ENCODE data around the gene TPPP2. TPM values are rescaled to one million over a fixed set of nuclear protein-coding genes. Genes with fewer than 3 reads are reported as not detected.

The TPPP2 gene
- total and polyA plus RNA-seq, 9 of the 15 experiments (the other 6 are each of a cell fraction or from before 2014, with no cell fraction given), result 0.18 TPM; not detected in 8

DNA sequence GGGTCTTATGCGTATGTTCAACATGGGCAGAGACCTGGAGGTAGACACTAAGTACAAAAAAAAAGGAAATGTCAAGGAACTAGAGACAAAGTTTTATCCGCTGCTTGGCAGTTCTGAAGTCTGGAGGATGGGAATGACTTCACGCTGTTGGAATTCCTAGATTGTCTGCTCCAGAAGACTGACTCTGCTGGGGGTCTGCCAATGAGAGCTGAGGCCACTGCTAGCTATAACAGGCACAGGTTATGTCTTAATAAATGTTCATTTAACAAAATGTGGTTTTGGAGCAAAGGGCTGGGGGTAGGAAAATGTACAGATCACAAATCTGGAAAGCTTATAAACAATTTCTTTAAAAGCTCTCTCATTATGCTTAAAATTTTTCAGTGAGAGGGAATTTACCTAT is 33.5 kb downstream of the TPPP2 start:
- Histone ChIP-seq H3K27ac (ENCODE audit: extremely low read depth, low read depth, low read length) (no peak overlapping the region), H3K79me2 (ENCODE audit: control insufficient read depth, insufficient read depth, low read length) (no peaks in the 10 kb centered on the region), H3K4me2 (ENCODE audit: insufficient read depth, low read length) (no peak overlapping the region), H3K9me1 (ENCODE audit: control insufficient read depth, insufficient read depth, low read length) (no peaks in the 10 kb centered on the region), H3K4me3 (no peak overlapping the region), H3K36me3 (ENCODE audit: control insufficient read depth, insufficient read depth, low read length) (no peaks in the 10 kb centered on the region), H3K9ac (ENCODE audit: insufficient read depth in 1 of 2, low read depth in 2 of 2, low read length in 2 of 2) (no peak overlapping the region), H3K4me1 (replicated peaks in 1 of 2; ENCODE audit: control insufficient read depth in 2 of 2, insufficient read depth in 2 of 2, low read length in 2 of 2) (no peaks in the 10 kb centered on the region; a peak in 1 of 5 replicates), H2AFZ (ENCODE audit: low read depth, low read length) (no peak overlapping the region), H3K27me3 (ENCODE audit: control insufficient read depth in 2 of 2, insufficient read depth in 2 of 2, low read length in 2 of 2) (no peaks in the 10 kb centered on the region), H4K20me1 (replicated peaks; ENCODE audit: control insufficient read depth, insufficient read depth, low read length) (no peaks in the 10 kb centered on the region), H3K9me3 (replicated peaks; ENCODE audit: control insufficient read depth, insufficient read depth, low read depth, low read length) (no peaks in the 10 kb centered on the region)
- intact Hi-C loops (cut with micrococcal nuclease) (no loop called here), in situ Hi-C loops (cut with MboI) (no loop called here)
- ChIA-PET CTCF (ENCODE audit: low intra/inter-chr PET ratio) (no interaction called here), POLR2A (interaction anchor here (0.6 kb wide), 1 partner anchor 44 kb away, joined by 3 read pairs; no protein-coding TSS in a partner anchor)
- DNase-seq (ENCODE audit: extremely low read depth in 1 of 4, low spot score in 3 of 4) (no peak), ATAC-seq (no peak), FAIRE-seq (no peak)
- WGBS (ENCODE audit: insufficient coverage, low coverage, missing lambda C conversion rate), result 82% methylated on average over 3 of the region's 3 CpGs
- BruUV-seq (replicated peaks), result no TSS peak
- TF ChIP-seq HLTF (IDR thresholded peaks at IDR 0.05) (no peak), MEF2A (IDR thresholded peaks at IDR 0.05; ENCODE audit: control insufficient read depth, low read depth, low read length) (no peak), ZKSCAN1 (IDR thresholded peaks at IDR 0.05; ENCODE audit: low read depth, low read length) (no peak), FOXA3 (CRISPR knock-in tag; conservative IDR thresholded peaks at IDR 0.05 in 1 of 2, IDR thresholded peaks at IDR 0.05 in 1 of 2) (no peak), ZNF507 (tag; conservative IDR thresholded peaks at IDR 0.05) (no peak)
- TF ChIP-seq, protein P1, sequence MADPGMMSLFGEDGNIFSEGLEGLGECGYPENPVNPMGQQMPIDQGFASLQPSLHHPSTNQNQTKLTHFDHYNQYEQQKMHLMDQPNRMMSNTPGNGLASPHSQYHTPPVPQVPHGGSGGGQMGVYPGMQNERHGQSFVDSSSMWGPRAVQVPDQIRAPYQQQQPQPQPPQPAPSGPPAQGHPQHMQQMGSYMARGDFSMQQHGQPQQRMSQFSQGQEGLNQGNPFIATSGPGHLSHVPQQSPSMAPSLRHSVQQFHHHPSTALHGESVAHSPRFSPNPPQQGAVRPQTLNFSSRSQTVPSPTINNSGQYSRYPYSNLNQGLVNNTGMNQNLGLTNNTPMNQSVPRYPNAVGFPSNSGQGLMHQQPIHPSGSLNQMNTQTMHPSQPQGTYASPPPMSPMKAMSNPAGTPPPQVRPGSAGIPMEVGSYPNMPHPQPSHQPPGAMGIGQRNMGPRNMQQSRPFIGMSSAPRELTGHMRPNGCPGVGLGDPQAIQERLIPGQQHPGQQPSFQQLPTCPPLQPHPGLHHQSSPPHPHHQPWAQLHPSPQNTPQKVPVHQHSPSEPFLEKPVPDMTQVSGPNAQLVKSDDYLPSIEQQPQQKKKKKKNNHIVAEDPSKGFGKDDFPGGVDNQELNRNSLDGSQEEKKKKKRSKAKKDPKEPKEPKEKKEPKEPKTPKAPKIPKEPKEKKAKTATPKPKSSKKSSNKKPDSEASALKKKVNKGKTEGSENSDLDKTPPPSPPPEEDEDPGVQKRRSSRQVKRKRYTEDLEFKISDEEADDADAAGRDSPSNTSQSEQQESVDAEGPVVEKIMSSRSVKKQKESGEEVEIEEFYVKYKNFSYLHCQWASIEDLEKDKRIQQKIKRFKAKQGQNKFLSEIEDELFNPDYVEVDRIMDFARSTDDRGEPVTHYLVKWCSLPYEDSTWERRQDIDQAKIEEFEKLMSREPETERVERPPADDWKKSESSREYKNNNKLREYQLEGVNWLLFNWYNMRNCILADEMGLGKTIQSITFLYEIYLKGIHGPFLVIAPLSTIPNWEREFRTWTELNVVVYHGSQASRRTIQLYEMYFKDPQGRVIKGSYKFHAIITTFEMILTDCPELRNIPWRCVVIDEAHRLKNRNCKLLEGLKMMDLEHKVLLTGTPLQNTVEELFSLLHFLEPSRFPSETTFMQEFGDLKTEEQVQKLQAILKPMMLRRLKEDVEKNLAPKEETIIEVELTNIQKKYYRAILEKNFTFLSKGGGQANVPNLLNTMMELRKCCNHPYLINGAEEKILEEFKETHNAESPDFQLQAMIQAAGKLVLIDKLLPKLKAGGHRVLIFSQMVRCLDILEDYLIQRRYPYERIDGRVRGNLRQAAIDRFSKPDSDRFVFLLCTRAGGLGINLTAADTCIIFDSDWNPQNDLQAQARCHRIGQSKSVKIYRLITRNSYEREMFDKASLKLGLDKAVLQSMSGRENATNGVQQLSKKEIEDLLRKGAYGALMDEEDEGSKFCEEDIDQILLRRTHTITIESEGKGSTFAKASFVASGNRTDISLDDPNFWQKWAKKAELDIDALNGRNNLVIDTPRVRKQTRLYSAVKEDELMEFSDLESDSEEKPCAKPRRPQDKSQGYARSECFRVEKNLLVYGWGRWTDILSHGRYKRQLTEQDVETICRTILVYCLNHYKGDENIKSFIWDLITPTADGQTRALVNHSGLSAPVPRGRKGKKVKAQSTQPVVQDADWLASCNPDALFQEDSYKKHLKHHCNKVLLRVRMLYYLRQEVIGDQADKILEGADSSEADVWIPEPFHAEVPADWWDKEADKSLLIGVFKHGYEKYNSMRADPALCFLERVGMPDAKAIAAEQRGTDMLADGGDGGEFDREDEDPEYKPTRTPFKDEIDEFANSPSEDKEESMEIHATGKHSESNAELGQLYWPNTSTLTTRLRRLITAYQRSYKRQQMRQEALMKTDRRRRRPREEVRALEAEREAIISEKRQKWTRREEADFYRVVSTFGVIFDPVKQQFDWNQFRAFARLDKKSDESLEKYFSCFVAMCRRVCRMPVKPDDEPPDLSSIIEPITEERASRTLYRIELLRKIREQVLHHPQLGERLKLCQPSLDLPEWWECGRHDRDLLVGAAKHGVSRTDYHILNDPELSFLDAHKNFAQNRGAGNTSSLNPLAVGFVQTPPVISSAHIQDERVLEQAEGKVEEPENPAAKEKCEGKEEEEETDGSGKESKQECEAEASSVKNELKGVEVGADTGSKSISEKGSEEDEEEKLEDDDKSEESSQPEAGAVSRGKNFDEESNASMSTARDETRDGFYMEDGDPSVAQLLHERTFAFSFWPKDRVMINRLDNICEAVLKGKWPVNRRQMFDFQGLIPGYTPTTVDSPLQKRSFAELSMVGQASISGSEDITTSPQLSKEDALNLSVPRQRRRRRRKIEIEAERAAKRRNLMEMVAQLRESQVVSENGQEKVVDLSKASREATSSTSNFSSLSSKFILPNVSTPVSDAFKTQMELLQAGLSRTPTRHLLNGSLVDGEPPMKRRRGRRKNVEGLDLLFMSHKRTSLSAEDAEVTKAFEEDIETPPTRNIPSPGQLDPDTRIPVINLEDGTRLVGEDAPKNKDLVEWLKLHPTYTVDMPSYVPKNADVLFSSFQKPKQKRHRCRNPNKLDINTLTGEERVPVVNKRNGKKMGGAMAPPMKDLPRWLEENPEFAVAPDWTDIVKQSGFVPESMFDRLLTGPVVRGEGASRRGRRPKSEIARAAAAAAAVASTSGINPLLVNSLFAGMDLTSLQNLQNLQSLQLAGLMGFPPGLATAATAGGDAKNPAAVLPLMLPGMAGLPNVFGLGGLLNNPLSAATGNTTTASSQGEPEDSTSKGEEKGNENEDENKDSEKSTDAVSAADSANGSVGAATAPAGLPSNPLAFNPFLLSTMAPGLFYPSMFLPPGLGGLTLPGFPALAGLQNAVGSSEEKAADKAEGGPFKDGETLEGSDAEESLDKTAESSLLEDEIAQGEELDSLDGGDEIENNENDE (IDR thresholded peaks at IDR 0.05; ENCODE audit: low read depth, low read length), result no peak
- TF ChIP-seq, protein P2, sequence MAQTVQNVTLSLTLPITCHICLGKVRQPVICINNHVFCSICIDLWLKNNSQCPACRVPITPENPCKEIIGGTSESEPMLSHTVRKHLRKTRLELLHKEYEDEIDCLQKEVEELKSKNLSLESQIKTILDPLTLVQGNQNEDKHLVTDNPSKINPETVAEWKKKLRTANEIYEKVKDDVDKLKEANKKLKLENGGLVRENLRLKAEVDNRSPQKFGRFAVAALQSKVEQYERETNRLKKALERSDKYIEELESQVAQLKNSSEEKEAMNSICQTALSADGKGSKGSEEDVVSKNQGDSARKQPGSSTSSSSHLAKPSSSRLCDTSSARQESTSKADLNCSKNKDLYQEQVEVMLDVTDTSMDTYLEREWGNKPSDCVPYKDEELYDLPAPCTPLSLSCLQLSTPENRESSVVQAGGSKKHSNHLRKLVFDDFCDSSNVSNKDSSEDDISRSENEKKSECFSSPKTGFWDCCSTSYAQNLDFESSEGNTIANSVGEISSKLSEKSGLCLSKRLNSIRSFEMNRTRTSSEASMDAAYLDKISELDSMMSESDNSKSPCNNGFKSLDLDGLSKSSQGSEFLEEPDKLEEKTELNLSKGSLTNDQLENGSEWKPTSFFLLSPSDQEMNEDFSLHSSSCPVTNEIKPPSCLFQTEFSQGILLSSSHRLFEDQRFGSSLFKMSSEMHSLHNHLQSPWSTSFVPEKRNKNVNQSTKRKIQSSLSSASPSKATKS (CRISPR knock-in tag; IDR thresholded peaks at IDR 0.05), result no peak

Measured in K562 (cell line).